Mammary epithelial cell (primary cell): Measurements from ENCODE around the gene LRRC73.

ENCODE experiments used
- EZH2 ChIP-seq: IDR thresholded peaks from 2 replicates; pipeline ENCODE4 v1.6.1; 2012; ENCODE audit warnings: low read length, inconsistent platforms, borderline replicate concordance
- TF ChIP-seq, protein P1 (sequence below), 2 donors: IDR thresholded peaks in 1 of 2; conservative IDR thresholded peaks in 1 of 2; 2 replicates each; pipeline ENCODE4 v1.5.1; 2011 to 2012; ENCODE audit warnings: inconsistent platforms in 2 of 2, low read length in 2 of 2, mild to moderate bottlenecking in 2 of 2, control low read depth in 1 of 2, low read depth in 1 of 2; ENCODE audit not compliant: insufficient read depth in 1 of 2; ENCODE audit errors: extremely low read depth in 1 of 2

DNA sequence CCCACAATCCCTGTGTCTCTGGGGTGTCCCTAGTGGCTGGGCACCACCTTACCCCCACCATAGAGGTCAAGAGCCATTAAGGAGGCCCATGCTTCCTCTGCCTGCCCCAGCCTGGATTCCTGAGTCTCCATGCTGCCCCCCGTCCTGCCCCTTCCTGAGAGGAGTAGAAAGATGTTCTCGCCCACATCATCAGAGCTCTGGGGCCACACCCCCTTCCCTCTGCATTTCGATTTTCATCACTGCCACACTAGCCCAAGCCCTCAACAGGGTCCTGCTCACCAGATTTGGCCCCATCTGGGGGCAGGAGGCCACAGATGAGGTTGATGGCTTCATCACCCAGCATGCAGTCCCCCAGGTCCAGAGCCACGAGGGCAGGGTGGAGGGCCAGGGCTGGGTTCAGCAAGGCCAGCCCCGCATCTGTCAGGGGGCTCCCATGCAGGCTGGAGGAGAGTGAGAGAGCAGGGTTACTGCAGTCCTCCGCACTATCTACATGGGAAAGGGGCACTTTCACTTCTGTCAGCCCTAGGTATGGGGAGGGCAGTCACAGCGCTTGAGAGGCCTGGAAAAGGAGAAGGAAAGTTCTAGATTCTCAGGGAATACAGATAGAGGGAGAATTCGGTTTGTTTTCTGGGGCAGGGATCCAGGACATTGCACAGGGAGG is 1.5 kb downstream of the LRRC73 start:
- TF ChIP-seq, protein P1, sequence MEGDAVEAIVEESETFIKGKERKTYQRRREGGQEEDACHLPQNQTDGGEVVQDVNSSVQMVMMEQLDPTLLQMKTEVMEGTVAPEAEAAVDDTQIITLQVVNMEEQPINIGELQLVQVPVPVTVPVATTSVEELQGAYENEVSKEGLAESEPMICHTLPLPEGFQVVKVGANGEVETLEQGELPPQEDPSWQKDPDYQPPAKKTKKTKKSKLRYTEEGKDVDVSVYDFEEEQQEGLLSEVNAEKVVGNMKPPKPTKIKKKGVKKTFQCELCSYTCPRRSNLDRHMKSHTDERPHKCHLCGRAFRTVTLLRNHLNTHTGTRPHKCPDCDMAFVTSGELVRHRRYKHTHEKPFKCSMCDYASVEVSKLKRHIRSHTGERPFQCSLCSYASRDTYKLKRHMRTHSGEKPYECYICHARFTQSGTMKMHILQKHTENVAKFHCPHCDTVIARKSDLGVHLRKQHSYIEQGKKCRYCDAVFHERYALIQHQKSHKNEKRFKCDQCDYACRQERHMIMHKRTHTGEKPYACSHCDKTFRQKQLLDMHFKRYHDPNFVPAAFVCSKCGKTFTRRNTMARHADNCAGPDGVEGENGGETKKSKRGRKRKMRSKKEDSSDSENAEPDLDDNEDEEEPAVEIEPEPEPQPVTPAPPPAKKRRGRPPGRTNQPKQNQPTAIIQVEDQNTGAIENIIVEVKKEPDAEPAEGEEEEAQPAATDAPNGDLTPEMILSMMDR (conservative IDR thresholded peaks at IDR 0.05 in 1 of 2, IDR thresholded peaks at IDR 0.05 in 1 of 2; ENCODE audit: extremely low read depth in 1 of 2, insufficient read depth in 1 of 2, low read depth in 1 of 2, low read length in 2 of 2) = no peak
- no peak for TF ChIP-seq EZH2
